Motor neuron (in vitro differentiated cells): ENCODE data around the gene DNAI7. TPM values are rescaled to one million over a fixed set of nuclear protein-coding genes. Genes with fewer than 3 reads are reported as not detected.

ENCODE experiments used
- ATAC-seq, 8 experiments: fragments of 200-7000 bp; cut with Tn5 transposase; replicated peaks in 6 of 8; 2 replicates each; pipeline ENCODE4 v1.8.0; 2021; ENCODE audit warnings: mild to moderate bottlenecking in 8 of 8, moderate library complexity in 8 of 8
- H3K27ac ChIP-seq, 2 donors: fragments of 250-450 bp; sonication (Bioruptor Pico); 2 replicates each; pipeline ENCODE4 v1.9.0; 2021; ENCODE audit warnings: antibody characterized with exemption in 2 of 2, mild to moderate bottlenecking in 2 of 2, moderate library complexity in 1 of 2
- H3K4me1 ChIP-seq, 2 donors: fragments of 250-450 bp; sonication (Bioruptor Pico); replicated peaks in 1 of 2; 2 replicates each; pipeline ENCODE4 v1.6.1; 2021; ENCODE audit warnings: antibody characterized with exemption in 2 of 2, mild to moderate bottlenecking in 2 of 2, moderate library complexity in 1 of 2
- H3K4me3 ChIP-seq, 5 donors: fragments of 250-450 bp; sonication (Bioruptor Pico); 2 replicates each; pipeline ENCODE4 v1.9.0; 2021; ENCODE audit warnings: antibody characterized with exemption in 5 of 5, mild to moderate bottlenecking in 5 of 5, moderate library complexity in 4 of 5
- WGBS, 10 experiments: fragments of 450-650 bp; shearing (Covaris generic); methylation state at CpG; one replicate each; pipeline ENCODE4 v1.0.0; 2022; 5-methylcytosine and 5-hydroxymethylcytosine counted together
- in situ Hi-C, 9 experiments: fragments of 400-800 bp; cut with MboI; loops; one replicate each; pipeline ENCODE4 v1.15.0; 2021; ENCODE audit warnings: low sequenced_read_pairs in 9 of 9, low pct_unique_long_range_greater_than_20kb in 2 of 9; ENCODE audit not compliant: unreplicated experiment in 9 of 9
- total RNA-seq, 8 experiments: library from RNA; unstranded; fragments of 300-600 nt; gene quantifications; 2 replicates each; pipeline versions ENCODE4 v1.2.3 to v1.2.4, GENCODE V29; 2022

Gene DNAI7
- total RNA-seq, 8 experiments from 2014 or later: 0.58 to 13.3 (median 1.5) TPM; not detected in 1

DNA sequence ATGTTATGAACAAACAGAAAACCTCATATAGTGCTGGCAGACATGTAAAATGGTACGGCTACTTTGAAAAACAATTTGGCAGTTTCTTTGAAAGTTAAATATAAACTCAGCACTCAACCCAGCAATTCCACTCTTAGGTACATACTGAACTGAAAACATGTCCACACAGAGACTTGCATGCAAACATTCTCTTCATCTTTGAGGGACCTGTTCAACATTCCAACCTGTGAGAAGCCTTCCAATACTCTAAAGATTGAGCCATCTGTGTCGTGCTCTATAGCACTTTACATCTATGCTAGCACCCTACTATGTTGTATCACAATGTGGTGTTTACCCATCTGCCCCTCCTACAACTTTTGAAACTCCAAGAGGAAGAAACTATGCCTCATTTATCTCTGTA is 79.3 kb downstream of the DNAI7 start:
- Histone ChIP-seq H3K27ac (no peak overlapping the region), H3K4me3 (no peak overlapping the region), H3K4me1 (no peaks in the 10 kb centered on the region)
- in situ Hi-C loops: no loop called here
- 33 to 94% (median 80%) methylated on average over 1 to 2 of the region's 2 CpGs; no CpG with 5 or more reads in 1 of the 10 experiments for WGBS, 10 experiments
- peak in 1 of 8 experiments; percentile 43 for ATAC-seq

DNA sequence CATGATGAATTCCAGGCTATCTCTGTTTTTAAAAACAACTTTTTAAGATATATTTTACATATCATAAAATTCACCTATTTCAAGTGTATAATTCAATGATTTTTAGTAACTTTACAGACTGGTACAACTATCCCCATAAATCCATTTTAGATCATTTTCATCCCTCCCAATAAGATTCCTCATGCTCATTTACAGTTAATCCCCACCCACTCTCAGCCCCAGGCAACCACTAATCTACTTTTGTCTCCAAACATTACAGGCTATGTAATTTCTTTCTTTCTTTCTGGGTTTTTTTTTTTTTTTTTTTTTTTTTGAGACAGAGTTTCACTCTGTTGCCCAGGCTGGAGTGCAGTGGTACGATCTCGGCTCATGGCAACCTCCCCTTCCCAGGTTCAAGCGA is 81.3 kb downstream of the DNAI7 start:
- peak in 3 of 8 experiments; percentile 33 to 68 (median 59) for ATAC-seq
- Histone ChIP-seq H3K27ac (no peak overlapping the region), H3K4me1 (no peaks in the 10 kb centered on the region), H3K4me3 (no peak overlapping the region)
- in situ Hi-C loops: no loop called here
- WGBS, 10 experiments: 20 to 100% (median 88%) methylated on average over 1 to 3 of the region's 3 CpGs; no CpG with 5 or more reads in 3 of the 10 experiments

DNA sequence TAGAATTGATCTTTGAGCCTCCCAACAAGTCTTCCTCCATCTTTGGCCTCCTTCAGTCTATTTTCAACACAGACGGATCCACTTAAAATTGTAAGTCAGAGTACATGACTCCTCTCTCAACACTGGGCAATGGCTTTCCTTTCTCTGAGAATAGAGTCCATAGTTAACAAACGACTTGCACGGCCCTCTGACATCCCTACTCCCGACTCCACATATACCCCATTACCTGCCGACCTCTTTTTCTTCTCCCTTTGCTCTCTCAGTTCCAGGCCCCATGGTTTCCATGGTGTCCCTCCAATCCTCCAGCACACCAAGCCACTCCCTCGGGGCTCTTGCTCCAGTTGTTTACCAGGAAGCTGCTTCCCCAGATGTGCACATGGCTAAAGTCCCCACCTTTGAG is 84.7 kb downstream of the DNAI7 start:
- Histone ChIP-seq H3K4me3 (no peak overlapping the region), H3K4me1 (no peaks in the 10 kb centered on the region), H3K27ac (no peak overlapping the region)
- no peak for ATAC-seq
- in situ Hi-C loops: no loop called here
- WGBS, 10 experiments: 0 to 100% (median 80%) methylated on average over 1 to 6 of the region's 6 CpGs; no CpG with 5 or more reads in 1 of the 10 experiments

DNA sequence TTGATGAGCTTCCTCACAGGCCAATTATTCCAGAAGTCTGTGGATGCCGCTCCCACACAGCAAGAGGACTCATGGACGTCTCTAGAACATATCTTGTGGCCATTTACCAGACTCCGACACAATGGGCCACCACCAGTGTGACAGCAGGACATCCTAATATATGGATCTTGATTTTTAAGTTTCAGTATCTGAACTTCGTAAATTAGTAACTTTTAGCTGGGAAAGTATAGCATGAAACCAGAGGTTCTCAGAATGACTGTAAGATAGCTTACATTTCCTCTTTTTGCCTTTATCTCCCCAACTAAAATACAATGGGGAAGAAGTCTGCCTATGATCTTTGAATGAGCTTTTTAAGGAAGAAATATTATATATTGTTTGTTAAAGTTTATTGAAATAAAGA is 87.0 kb downstream of the DNAI7 start:
- H3K4me3 ChIP-seq: no peak overlapping the region
- in situ Hi-C loops: no loop called here
- ATAC-seq: no peak
- WGBS, 10 experiments: 68 to 95% (median 90%) methylated on average over 1 to 4 of the region's 4 CpGs; no CpG with 5 or more reads in 3 of the 10 experiments
- H3K4me1 ChIP-seq: no peaks in the 10 kb centered on the region
- H3K27ac ChIP-seq: no peak overlapping the region

DNA sequence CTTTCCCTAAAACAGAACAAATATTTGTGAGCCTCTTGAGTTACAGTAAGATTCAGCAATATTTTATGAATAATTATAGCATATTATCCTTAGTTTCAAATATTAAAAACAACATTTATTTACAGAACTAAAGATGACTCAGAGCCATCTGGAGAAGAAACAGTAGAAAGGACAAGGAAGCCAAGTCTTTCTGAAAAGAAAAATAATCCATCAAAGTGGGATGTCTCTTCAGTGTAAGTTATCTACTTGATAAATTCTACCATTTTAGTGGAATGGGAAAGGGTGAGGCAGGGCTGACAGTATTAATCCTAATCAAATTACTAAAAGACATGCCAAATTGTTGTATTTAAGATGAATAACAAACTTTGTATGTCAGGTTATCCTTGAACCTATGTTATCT is 88.1 kb downstream of the DNAI7 start:
- H3K27ac ChIP-seq: no peak overlapping the region
- in situ Hi-C loops: no loop called here
- no peaks in the 10 kb centered on the region for H3K4me1 ChIP-seq
- H3K4me3 ChIP-seq: no peak overlapping the region
- ATAC-seq: no peak

DNA sequence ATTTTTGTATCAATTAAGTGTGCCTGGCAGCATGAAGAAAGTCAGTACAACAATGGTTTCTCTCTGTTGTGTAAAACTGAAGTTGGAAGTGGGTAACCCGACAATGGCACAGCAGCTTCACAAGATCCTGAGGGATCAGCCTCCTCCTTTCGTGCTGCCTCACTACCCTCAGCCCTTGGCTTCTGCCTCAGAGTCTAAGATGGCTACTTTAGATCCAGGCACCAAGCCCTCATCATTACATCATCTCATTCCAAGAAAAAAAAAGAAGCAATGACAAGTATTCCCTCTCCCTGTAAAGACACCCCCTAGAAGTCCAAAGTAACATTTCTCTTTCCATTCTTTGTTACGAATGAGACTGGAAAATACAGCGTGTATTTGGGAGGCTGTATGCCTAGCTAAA is 92.6 kb downstream of the DNAI7 start:
- no peak for ATAC-seq
- no peak overlapping the region for H3K4me3 ChIP-seq
- H3K4me1 ChIP-seq: no peaks in the 10 kb centered on the region
- no peak overlapping the region for H3K27ac ChIP-seq
- 58 to 100% (median 72%) methylated on average over 1 to 4 of the region's 4 CpGs for WGBS, 10 experiments
- in situ Hi-C loops: no loop called here

DNA sequence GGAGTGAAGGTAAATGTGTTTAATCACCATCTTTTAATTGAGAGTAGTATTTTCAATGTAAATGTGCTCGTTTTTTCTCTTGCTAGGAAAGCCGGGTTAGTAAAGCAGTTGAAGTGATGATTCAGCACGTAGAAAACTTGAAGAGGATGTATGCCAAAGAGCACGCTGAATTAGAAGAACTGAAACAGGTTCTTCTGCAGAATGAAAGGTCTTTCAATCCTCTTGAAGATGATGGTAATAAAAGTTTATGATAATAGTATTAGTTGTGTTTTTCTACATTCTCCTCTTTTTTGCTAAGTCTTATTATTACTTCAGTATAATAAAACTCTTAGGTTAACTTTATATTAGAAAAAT is 93.9 kb downstream of the DNAI7 start:
- in situ Hi-C loops: no loop called here
- H3K4me1 ChIP-seq: no peaks in the 10 kb centered on the region
- H3K27ac ChIP-seq: no peak overlapping the region
- 36 to 87% (median 73%) methylated on average over 2 to 4 of the region's 4 CpGs for WGBS, 10 experiments
- H3K4me3 ChIP-seq: no peak overlapping the region
- no peak for ATAC-seq

DNA sequence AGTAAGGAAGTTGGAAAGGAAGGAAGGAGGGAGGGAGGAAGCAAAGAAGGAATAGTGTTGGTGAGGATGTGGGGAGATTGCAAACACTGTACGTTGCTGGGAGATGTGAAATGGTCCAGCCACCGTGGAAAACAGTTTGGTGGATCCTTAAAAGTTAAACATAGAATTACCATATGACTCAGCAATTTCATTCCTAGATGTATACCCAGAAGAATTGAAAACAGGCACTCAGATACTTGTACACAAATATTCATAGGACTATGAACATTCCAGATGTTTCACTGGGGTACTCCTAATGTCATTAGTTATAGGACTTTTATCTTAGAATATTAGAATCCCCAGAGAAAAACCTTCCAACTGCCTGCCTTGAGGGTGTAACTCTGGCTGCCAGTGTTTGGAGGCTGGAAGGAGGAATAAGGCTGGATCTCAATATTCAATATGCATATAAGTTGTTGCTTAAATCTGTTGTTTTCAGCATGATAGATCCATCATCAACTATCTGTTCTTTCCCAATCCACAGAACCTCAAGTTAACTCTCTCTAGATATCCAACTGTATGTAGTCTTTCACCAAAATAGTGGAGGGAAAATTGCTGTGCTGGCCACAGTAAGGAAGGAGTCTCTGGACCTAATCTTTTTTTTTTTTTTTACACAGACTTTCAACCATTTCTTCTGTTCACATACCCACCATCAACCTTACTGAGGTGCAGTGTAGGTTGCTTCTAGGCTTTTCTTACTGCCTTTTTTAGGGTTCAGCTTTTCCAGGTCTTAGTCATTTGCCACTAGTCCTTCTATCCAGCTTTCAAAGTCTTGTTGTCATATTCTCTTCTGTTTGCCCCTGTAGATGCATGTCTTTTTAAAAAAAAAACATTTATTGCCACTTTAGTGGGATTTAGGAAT is 94.5 kb downstream of the DNAI7 start:
- in situ Hi-C loops: no loop called here
- Histone ChIP-seq H3K4me3 (no peak overlapping the region), H3K27ac (no peak overlapping the region), H3K4me1 (no peaks in the 10 kb centered on the region)
- 0 to 100% (median 76%) methylated on average over 1 to 2 of the region's 2 CpGs; no CpG with 5 or more reads in 1 of the 10 experiments for WGBS, 10 experiments
- peak in 3 of 8 experiments; percentile 56 to 90 (median 80) for ATAC-seq

DNA sequence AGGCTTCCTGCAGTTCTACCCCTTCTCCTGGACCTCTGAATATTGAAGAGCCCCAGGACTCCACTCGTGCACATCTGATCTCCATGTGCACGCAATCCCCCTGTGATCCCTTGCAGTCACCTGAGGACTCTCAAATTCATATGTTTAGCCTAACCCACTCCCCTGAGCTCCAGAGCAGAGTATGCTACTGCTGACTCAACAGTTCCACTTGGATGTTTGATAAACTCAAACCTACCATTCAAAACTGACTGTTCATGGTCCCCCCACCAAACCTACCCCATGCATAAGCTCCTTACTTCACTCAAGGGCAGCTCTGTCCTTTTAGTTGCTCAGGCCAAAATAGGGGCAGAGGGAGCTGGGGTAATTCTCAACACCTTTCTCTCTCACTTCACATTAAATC is 96.0 kb downstream of the DNAI7 start:
- in situ Hi-C loops: no loop called here
- no peak overlapping the region for H3K27ac ChIP-seq
- ATAC-seq: no peak
- WGBS, 10 experiments: 40 to 100% (median 90%) methylated on average over 1 to 2 of the region's 2 CpGs; no CpG with 5 or more reads in 6 of the 10 experiments
- no peak overlapping the region for H3K4me3 ChIP-seq
- no peaks in the 10 kb centered on the region for H3K4me1 ChIP-seq

DNA sequence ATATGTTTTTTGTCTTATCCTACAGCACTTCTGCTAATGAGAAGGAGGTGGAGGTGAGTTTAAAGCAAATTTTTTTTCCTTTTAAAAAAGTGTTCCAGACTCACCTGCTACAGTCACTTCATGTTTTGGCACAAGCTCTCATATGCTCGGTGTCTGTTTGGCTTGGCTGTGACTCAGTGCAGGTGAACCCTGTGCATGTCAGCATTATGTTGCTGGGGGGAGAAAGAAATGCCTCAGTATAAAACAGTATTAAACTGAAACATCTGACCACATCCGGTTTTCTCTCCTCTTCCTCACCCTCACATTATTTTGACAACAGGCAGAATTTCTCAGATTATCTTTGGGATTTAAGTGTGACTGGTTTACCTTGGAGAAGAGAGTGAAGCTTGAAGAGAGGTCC is 105.2 kb downstream of the DNAI7 start:
- Histone ChIP-seq H3K27ac (no peak overlapping the region), H3K4me1 (no peaks in the 10 kb centered on the region), H3K4me3 (no peak overlapping the region)
- in situ Hi-C loops: no loop called here
- no peak for ATAC-seq
- WGBS, 10 experiments: 0 to 100% (median 59%) methylated on average over 1 to 2 of the region's 2 CpGs; no CpG with 5 or more reads in 2 of the 10 experiments

DNA sequence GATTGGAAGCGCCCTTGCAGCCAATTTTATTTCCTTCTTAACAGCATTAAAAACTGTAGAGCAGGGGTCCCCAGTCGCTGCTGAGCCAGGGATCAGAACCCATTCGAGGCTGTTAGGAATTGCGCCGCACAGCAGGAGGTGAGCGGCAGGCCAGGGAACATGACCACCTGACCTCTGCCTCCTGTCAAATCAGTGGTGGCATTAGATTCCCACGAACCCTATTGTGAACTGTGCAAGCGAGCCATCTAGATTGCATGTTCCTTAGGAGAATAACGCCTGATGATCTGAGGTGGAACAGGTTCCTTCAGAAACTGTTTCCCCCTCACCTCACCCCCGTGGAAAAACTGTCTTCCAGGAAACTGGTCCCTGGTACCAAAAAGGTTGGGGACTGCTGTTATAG is 107.4 kb downstream of the DNAI7 start:
- in situ Hi-C loops: no loop called here
- Histone ChIP-seq H3K4me3 (no peak overlapping the region), H3K27ac (no peak overlapping the region), H3K4me1 (no peaks in the 10 kb centered on the region)
- no peak for ATAC-seq
- WGBS, 10 experiments: 47 to 100% (median 76%) methylated on average over 1 to 10 of the region's 10 CpGs; no CpG with 5 or more reads in 2 of the 10 experiments

DNA sequence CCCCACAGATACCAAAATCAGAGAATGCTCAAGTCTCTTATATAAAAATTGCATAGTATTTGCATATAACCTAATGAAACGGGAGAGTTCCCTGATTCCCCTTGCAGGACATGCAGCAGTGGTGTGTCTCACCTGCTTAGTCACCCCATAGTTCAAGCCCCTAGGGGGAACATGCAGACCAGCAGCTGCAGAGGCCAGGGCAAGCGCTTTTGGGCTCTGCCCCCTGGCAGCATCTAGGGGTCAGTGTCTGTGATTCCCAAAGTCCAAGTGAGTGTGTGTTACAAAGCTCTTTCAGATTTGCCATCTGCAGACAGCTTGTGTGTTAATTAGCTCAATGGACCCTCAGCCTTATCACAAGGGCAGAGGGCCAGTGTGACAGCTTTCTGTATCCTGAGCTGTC is 110.1 kb downstream of the DNAI7 start:
- Histone ChIP-seq H3K27ac (no peak overlapping the region), H3K4me3 (no peak overlapping the region), H3K4me1 (no peaks in the 10 kb centered on the region)
- in situ Hi-C loops: no loop called here
- 20 to 100% (median 40%) methylated on average over 1 to 2 of the region's 2 CpGs; no CpG with 5 or more reads in 4 of the 10 experiments for WGBS, 10 experiments
- ATAC-seq: no peak

DNA sequence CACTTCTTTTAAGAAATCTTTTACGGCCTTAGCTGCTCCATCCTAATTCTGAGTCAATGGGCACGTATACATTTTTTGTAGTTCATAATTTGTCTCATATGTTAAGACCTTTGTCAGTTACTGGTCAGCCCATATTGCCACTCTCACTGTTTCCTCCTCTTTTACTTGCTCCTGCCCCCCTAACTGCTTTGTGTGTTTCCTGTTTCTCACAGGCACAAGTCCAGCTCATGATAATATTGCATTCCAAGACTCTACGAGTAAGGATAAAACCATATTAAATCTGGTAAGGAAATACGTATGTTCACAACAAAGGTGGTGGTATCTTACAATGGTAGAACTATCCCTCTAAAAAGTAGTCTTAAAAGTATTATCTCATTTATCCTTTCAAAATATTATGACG is 111.7 kb downstream of the DNAI7 start:
- no peak for ATAC-seq
- Histone ChIP-seq H3K4me1 (no peaks in the 10 kb centered on the region), H3K4me3 (no peak overlapping the region), H3K27ac (no peak overlapping the region)
- WGBS, 10 experiments: 75 to 100% (median 85%) methylated on average over 1 to 5 of the region's 5 CpGs
- in situ Hi-C loops: no loop called here

DNA sequence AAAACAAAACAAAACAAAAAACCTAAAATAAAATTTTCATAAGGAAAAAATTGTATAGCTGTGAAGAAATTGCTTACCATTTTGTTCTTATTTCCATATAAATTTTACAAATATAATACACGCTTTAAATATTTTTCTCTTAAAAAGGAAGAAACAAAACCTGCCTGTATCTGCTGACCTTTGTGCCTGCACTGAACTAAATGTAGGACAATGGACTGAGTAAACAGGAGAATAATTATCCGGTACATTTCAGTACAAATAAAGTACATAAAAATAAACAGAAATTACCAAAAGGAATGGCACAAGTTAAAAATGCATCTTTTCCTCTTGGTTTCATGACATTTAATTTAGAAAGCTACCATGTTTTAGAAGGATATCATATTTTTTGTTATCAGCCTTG is 112.3 kb downstream of the DNAI7 start:
- 58 to 100% (median 100%) methylated on average over 2 of the region's 2 CpGs; no CpG with 5 or more reads in 1 of the 10 experiments for WGBS, 10 experiments
- Histone ChIP-seq H3K4me3 (no peak overlapping the region), H3K27ac (no peak overlapping the region), H3K4me1 (no peaks in the 10 kb centered on the region)
- no peak for ATAC-seq
- in situ Hi-C loops: no loop called here
